Measurements from ENCODE around the gene SORT1. TPM values are rescaled to one million over a fixed set of nuclear protein-coding genes. Genes with fewer than 3 reads are reported as not detected.
A peak's percentile ranks its signal among the peaks of the same experiment; 100 is the strongest.

Gene SORT1
- total RNA-seq, 1 experiment from 2014 or later: 47.9 TPM

DNA sequence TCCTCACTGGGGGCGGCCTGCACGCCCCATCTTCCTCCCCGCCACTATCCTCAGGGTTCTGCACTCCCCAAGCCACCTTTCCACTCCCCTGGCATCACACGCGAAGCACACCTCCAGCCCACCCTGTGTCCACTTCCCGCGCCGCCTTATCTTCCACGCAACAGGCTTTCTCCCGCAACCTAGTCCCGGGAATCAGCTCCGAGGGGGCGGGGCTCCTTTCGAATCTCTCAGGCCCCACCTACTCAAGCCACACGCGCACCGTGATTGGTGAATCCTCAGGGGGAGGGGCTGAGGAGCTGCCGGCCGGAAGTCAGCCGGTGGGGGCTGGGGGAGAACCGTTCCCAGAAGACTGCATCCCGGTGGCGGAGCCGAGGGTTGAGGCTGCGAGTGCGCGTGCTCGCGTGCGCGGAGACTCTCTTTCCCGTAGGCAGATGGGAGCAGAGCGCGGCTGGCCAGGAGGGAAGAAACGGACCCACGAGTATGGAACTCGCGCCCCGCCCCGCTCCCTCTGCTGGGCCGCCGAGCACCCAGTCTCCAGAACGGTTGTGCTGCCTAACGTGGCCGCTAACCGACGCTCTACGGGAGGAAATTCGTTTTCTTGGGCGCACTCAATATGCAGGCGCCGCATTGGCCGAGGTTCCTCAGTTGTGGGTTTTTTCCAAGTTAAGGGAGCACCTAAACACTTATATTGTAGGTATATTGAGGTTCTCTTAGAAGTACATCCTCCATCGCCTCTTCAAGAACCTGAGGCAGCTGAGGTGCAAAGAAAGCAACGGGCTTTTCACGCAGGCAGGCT, 114.6 kb downstream of the SORT1 start, which contains the start of gene PSRC1:
Gene PSRC1 (minus strand): TSS at position 194 of the 796 bp plus-strand sequence.
- Histone ChIP-seq H3K9ac (ENCODE audit: extremely low read depth, insufficient read length, low read length) (peak within 1 kb of the TSS; percentile 69), H2BK120ac (ENCODE audit: low read depth, low read length, poor library complexity, severe bottlenecking) (no peak within 1 kb of the TSS), H2AK5ac (ENCODE audit: insufficient read length, low read length) (peak within 1 kb of the TSS; percentile 57), H2BK20ac (ENCODE audit: low read depth, low read length, poor library complexity, severe bottlenecking) (no peak within 1 kb of the TSS), H3K56ac (ENCODE audit: insufficient read length, low read depth, low read length) (no peak within 1 kb of the TSS), H4K20me1 (ENCODE audit: control insufficient read depth, insufficient read depth, insufficient read length) (no peaks in the 10 kb centered on the region), H3K4me1 (ENCODE audit: insufficient read depth, low read length) (peaks cover 3% of the 10 kb centered on the region; the same call in 1 of the 2 replicates), H3K9me3 (ENCODE audit: control insufficient read depth, low read depth, low read length) (no peaks in the 10 kb centered on the region), H3K18ac (ENCODE audit: insufficient read length, low read depth, low read length) (peak within 1 kb of the TSS; percentile 86), H3K4ac (ENCODE audit: low read depth, low read length) (peak within 1 kb of the TSS; percentile 31; the same call in 1 of the 2 replicates), H4K5ac (ENCODE audit: insufficient read length, low read depth, low read length) (peak within 1 kb of the TSS; percentile 18), H3K4me2 (ENCODE audit: insufficient read depth, insufficient read length, low read length) (peak within 1 kb of the TSS; percentile 92), H3T11ph (ENCODE audit: low read length) (peak within 1 kb of the TSS; percentile 4), H3K79me1 (ENCODE audit: insufficient read depth, low read depth, low read length, poor library complexity, severe bottlenecking) (peaks cover 5% of the 10 kb centered on the region), H4K91ac (ENCODE audit: insufficient read length, low read depth, low read length) (no peak within 1 kb of the TSS), H3K27ac (ENCODE audit: insufficient read length, low read depth, low read length) (peak within 1 kb of the TSS; percentile 80), H3K14ac (ENCODE audit: insufficient read depth, low read length) (peak within 1 kb of the TSS; percentile 94), H2AFZ (ENCODE audit: low read length) (no peak within 1 kb of the TSS), H3K27me3 (ENCODE audit: insufficient read depth, low read length) (no peaks in the 10 kb centered on the region), H4K8ac (replicated peaks; ENCODE audit: insufficient read length, low read depth, low read length) (peak within 1 kb of the TSS; percentile 30), H2BK12ac (ENCODE audit: insufficient read length, low read depth, low read length) (peak within 1 kb of the TSS; percentile 26), H2BK15ac (ENCODE audit: low read depth, low read length) (no peak within 1 kb of the TSS), H3K23ac (ENCODE audit: insufficient read length, low read depth, low read length) (no peak within 1 kb of the TSS), H3K23me2 (ENCODE audit: insufficient read length, low read depth, low read length, poor library complexity, severe bottlenecking) (peaks cover 13% of the 10 kb centered on the region), H2BK5ac (ENCODE audit: insufficient read length, low read length) (peak within 1 kb of the TSS; percentile 55), H3K79me2 (ENCODE audit: insufficient read depth, low read length) (peaks cover 2% of the 10 kb centered on the region; the same call in 1 of the 2 replicates)
- peaks cover 35 to 45% of the 10 kb centered on the region in 2 experiments for H3K4me1 Mint-ChIP-seq
- no CpG with 5 or more reads among the region's 56 CpGs for WGBS (ENCODE audit: extremely low coverage, insufficient read length, low lambda C conversion rate)
- peaks cover 0 to 2% of the 10 kb centered on the region in 2 experiments; a peak in 3 of 5 replicates for H3K9me3 Mint-ChIP-seq
- H3K27me3 Mint-ChIP-seq (ENCODE audit: low read depth): no peaks in the 10 kb centered on the region; the same call in 1 of the 2 replicates
- peak within 1 kb of the TSS; percentile 96 to 99 (median 99) for H3K27ac Mint-ChIP-seq
- TF ChIP-seq, protein P1, sequence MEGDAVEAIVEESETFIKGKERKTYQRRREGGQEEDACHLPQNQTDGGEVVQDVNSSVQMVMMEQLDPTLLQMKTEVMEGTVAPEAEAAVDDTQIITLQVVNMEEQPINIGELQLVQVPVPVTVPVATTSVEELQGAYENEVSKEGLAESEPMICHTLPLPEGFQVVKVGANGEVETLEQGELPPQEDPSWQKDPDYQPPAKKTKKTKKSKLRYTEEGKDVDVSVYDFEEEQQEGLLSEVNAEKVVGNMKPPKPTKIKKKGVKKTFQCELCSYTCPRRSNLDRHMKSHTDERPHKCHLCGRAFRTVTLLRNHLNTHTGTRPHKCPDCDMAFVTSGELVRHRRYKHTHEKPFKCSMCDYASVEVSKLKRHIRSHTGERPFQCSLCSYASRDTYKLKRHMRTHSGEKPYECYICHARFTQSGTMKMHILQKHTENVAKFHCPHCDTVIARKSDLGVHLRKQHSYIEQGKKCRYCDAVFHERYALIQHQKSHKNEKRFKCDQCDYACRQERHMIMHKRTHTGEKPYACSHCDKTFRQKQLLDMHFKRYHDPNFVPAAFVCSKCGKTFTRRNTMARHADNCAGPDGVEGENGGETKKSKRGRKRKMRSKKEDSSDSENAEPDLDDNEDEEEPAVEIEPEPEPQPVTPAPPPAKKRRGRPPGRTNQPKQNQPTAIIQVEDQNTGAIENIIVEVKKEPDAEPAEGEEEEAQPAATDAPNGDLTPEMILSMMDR (conservative IDR thresholded peaks at IDR 0.05): peak; percentile 41; the same call in 2 of the 3 replicates
- H3K4me3 Mint-ChIP-seq: peak within 1 kb of the TSS; percentile 99 to 100
- H3K36me3 Mint-ChIP-seq (ENCODE audit: insufficient read depth in 1 of 3, low read depth in 3 of 3): peaks cover 18 to 29% (median 28%) of the 10 kb centered on the region in 3 experiments
- peak; percentile 95 for DNase-seq
